Daoy (cell line): Measurements from ENCODE around the gene URI1. TPM values are rescaled to one million over a fixed set of nuclear protein-coding genes. Genes with fewer than 3 reads are reported as not detected.

Source experiments
- DNase-seq: peaks from one replicate; pipeline ENCODE4 v3.0.0-alpha.2; 2015; ENCODE audit warnings: low read depth
- total RNA-seq: library from RNA; depleted of rRNA; stranded (reverse); fragments of >200 nt; shearing (Covaris generic); gene quantifications from 2 replicates; pipeline ENCODE4 v1.2.3, GENCODE V29; 2014; rRNA removed

URI1 gene
- total RNA-seq, 1 experiment from 2014 or later, result 121 TPM

GRCh38 chr19:30056580-30056979, 114.5 kb downstream of the URI1 start:
- no peak for DNase-seq

GRCh38 chr19:30059741-30060457, 117.9 kb downstream of the URI1 start:
- DNase-seq, result no peak

- DNase-seq, result no peak
Observed at GRCh38 chr19:30060531-30061222, 118.6 kb downstream of the URI1 start.

GRCh38 chr19:30061223-30062064, 119.4 kb downstream of the URI1 start:
- DNase-seq, result no peak

DNA sequence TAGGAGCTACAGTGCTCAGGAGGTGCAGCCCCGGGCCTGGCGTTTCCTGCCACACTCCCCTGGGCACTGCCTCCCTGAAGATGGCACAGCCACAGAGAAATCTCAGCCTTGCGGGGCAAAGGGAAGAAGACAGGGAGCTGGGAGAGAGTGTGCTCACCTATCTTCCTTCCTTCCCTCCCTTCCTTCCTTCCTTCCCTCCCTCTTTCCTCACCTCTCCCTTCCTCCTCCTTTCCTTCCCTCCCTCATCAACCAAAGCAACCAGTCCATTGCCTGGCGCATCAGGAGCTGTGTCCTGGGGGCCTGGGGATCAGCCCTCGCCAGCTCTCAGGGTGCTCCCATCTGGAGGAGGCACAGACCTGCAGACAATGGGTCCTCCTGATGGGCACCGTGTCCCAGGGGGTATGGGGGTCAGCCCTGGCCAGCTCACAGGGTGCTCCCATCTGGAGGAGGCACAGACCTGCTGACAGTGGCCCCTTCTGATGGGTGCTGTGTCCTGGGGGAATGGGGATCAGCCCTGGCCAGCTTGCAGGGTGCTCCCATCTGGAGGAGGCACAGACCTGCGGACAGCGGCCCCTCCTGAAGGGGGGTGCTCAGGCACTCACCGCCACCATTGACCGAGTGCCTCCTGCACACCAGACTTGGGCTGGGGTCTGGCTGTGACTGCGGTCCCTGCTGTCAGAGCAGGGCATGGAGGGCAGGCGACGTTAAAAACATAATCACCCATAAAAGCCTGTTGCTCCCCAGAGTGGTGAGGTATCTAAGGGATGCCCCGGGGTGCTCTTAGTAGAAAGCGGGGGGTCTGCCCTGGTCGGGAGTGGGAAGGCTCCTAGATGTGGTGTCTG, 120.2 kb downstream of the URI1 start:
- no peak for DNase-seq

- no peak for DNase-seq
Observed at GRCh38 chr19:30062907-30063649, 121.0 kb downstream of the URI1 start.

GRCh38 chr19:30063650-30064347, 121.8 kb downstream of the URI1 start:
- no peak for DNase-seq

GRCh38 chr19:30064348-30064699, 122.3 kb downstream of the URI1 start:
- DNase-seq, result no peak

DNA sequence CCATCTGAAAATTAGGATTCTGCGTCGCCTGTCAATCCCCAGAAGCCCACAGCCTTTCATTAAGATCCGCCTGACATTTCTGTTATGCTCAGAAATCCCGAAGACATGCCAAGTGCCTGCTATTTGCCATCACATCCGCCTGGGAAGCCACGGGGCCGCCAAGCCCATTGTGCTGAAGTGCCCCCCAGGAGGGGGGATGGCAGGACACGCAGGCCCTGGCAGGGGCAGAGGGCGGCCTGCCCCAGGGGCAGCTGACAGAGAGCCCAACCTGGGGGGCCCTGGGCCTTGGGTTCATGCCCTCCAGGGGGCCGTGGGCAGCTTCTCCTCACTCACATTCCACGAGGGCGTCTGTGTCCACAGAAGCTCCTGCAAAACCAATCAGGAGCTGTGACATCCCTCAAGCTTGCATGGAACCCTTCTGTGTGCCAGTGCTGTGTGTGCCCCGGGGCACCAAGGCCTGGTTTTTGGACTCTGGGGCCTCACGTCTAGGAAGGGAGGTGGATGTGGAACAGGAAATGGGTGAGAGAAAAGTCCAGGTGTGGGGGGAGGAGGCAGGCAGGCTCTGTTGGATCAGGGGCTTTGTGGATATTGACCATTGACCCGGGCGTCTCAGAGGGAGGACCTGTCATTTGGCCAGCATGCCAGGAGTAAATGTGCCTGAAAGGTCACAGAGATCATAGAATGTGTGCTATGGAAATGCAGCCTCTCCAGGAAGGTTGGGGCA, 122.9 kb downstream of the URI1 start:
- DNase-seq, result no peak

DNA sequence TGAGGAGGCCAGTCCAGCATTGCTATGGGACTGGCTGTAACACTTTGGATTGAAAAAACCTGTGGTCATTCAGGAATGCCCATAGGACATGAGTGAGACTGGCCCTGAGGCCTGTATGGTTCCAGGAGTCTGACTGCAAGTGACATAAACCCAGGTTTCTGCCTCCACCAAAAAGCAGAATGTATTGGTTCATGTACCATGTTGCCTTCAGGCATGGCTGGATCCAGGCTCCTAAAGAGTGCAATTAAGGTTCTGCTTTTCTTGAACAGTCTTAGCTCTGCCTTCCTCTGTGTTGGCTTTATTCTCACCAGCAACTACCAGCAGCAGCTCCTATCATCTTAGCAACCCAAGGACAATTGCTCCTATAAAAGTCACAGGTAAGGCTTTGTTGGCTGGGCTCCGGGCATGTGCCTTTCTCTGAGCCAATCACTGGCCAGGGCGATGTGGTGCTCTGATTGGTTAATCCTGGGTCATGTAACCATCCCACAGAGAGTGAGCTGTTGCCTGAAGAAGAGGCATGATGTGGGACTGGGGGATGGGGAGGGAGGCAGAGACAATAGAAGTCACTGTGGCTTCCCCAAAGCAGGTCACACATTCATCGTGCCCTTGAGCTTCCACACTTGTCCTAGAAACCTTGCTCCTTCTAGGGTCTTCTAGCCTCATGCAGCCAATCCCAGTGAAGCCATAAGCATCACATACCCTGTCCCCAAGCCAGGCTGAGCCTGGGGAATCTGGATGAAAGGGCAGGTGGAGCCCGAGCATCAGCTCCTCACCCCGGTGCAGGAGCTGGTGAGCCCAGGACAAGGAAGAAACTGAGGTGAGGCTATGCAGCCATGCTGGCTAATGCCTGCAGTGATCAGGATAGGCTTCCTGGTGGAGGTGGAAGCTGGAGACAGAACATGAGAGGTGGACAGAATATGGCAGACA, 123.9 kb downstream of the URI1 start:
- DNase-seq, result no peak

Other genes with a start within 250 kb of the URI1 start
- 47.8 and 51.1 TPM in 2 replicates for gene C19orf12, start 227.0 kb upstream of the URI1 start, total RNA-seq
- 16.4 and 24.6 TPM in 2 replicates for gene CCNE1, start 130.2 kb upstream of the URI1 start, total RNA-seq